ENCODE measurements around the gene ITGAL.
"Not testable (repeated sequence)": the region's sequence is repeated elsewhere in the genome, so short reads cannot be mapped to it uniquely, and the experiment has no call there.

The ITGAL gene

GRCh38 chr16:30457743-30458560, 14.6 kb upstream of the ITGAL start:
- FAIRE-seq (no peak), DNase-seq (ENCODE audit: low spot score) (no peak)

GRCh38 chr16:30458561-30459394, 13.8 kb upstream of the ITGAL start:
- no peak for FAIRE-seq
- no peak for DNase-seq (ENCODE audit: low spot score)

GRCh38 chr16:30459456-30459855, 13.1 kb upstream of the ITGAL start:
- FAIRE-seq (no peak), DNase-seq (ENCODE audit: low spot score) (no peak)

GRCh38 chr16:30461426-30461825, 11.1 kb upstream of the ITGAL start:
- DNase-seq (ENCODE audit: low spot score); FAIRE-seq: not testable (repeated sequence)

- FAIRE-seq (no peak), DNase-seq (ENCODE audit: low spot score) (no peak)
Measured at GRCh38 chr16:30464078-30464477, 8.5 kb upstream of the ITGAL start.

GRCh38 chr16:30470170-30470512, 2.4 kb upstream of the ITGAL start:
- DNase-seq (ENCODE audit: low spot score) (no peak), FAIRE-seq (no peak)

- DNase-seq (ENCODE audit: low spot score) = no peak
- no peak for FAIRE-seq
Measured at GRCh38 chr16:30470632-30470995, 1.9 kb upstream of the ITGAL start.

- FAIRE-seq = no peak
- DNase-seq (ENCODE audit: low spot score) = no peak
Measured at GRCh38 chr16:30473231-30474073, 910 bp downstream of the ITGAL start.

GRCh38 chr16:30474074-30474452, 1.5 kb downstream of the ITGAL start:
- DNase-seq (ENCODE audit: low spot score) (no peak), FAIRE-seq (no peak)

GRCh38 chr16:30474684-30475083, 2.1 kb downstream of the ITGAL start:
- FAIRE-seq (no peak), DNase-seq (ENCODE audit: low spot score) (no peak)

- no peak for DNase-seq (ENCODE audit: low spot score)
- FAIRE-seq = no peak
Measured at GRCh38 chr16:30476991-30477390, 4.4 kb downstream of the ITGAL start.

- FAIRE-seq; DNase-seq (ENCODE audit: low spot score): not testable (repeated sequence)
Measured at GRCh38 chr16:30477773-30478172, 5.2 kb downstream of the ITGAL start.

- no peak for FAIRE-seq
Measured at GRCh38 chr16:30478766-30479478, 6.4 kb downstream of the ITGAL start.

GRCh38 chr16:30481381-30481780, 8.8 kb downstream of the ITGAL start:
- FAIRE-seq = no peak
- DNase-seq (ENCODE audit: low spot score) = no peak

More at GRCh38 chr16:30478766-30479478, 6.4 kb downstream of the ITGAL start:
- no peak for DNase-seq (ENCODE audit: low spot score)

- DNase-seq (ENCODE audit: low spot score) (no peak), FAIRE-seq (no peak)
Measured at GRCh38 chr16:30482366-30482765, 9.8 kb downstream of the ITGAL start.

- FAIRE-seq (no peak), DNase-seq (ENCODE audit: low spot score) (no peak)
Measured at GRCh38 chr16:30484887-30485286, 12.3 kb downstream of the ITGAL start.

- FAIRE-seq (no peak), DNase-seq (ENCODE audit: low spot score) (no peak)
Measured at GRCh38 chr16:30485818-30486436, 13.4 kb downstream of the ITGAL start.

GRCh38 chr16:30488764-30489605, 16.4 kb downstream of the ITGAL start:
- FAIRE-seq (no peak), DNase-seq (ENCODE audit: low spot score) (no peak)

- FAIRE-seq = no peak
Measured at GRCh38 chr16:30490210-30490609, 17.7 kb downstream of the ITGAL start.

GRCh38 chr16:30491229-30491628, 18.7 kb downstream of the ITGAL start:
- DNase-seq (ENCODE audit: low spot score) = no peak
- FAIRE-seq = no peak

More at GRCh38 chr16:30490210-30490609, 17.7 kb downstream of the ITGAL start:
- DNase-seq (ENCODE audit: low spot score) = no peak

All from urothelium cell line (cell line).